Spleen (tissue), 11 donors: Measurements from ENCODE around the gene PPARGC1A. TPM values are rescaled to one million over a fixed set of nuclear protein-coding genes. Genes with fewer than 3 reads are reported as not detected.

Experiments used
- DNase-seq: peaks from one replicate; pipeline ENCODE4 v3.0.0-alpha.2; 2020
- H3K27ac ChIP-seq, 8 donors: fragments of 200-600 bp; sonication (generic) in 7 of 8; 1 replicate in 4 of 8; 2 replicates in 4 of 8; pipeline versions ENCODE4 v1.5.0 to v1.8.0; 2016 to 2021; ENCODE audit warnings: inconsistent platforms in 4 of 8, mild to moderate bottlenecking in 4 of 8, moderate library complexity in 1 of 8
- H3K27me3 ChIP-seq, 7 donors: fragments of 200-600 bp; sonication (generic) in 6 of 7; replicated peaks in 1 of 7; 1 replicate in 4 of 7; 2 replicates in 3 of 7; pipeline versions ENCODE4 v1.5.0 to v1.8.0; 2016 to 2021; ENCODE audit warnings: inconsistent platforms in 3 of 7, mild to moderate bottlenecking in 1 of 7
- H3K36me3 ChIP-seq, 6 donors: fragments of 200-600 bp; sonication (generic) in 5 of 6; 1 replicate in 4 of 6; 2 replicates in 2 of 6; pipeline versions ENCODE4 v1.5.0 to v1.8.0; 2016 to 2021; ENCODE audit warnings: inconsistent platforms in 2 of 6
- H3K4me1 ChIP-seq, 6 donors: fragments of 200-600 bp; sonication (generic) in 5 of 6; 1 replicate in 3 of 6; 2 replicates in 3 of 6; pipeline versions ENCODE4 v1.5.0 to v1.8.0; 2016 to 2021; ENCODE audit warnings: inconsistent platforms in 3 of 6
- H3K4me3 ChIP-seq, 8 donors: fragments of 200-600 bp; sonication (generic) in 7 of 8; 1 replicate in 4 of 8; 2 replicates in 4 of 8; pipeline versions ENCODE4 v1.5.0 to v1.8.0; 2016 to 2021; ENCODE audit warnings: inconsistent platforms in 4 of 8, mild to moderate bottlenecking in 4 of 8, moderate library complexity in 2 of 8
- H3K9me3 ChIP-seq, 8 donors: fragments of 200-600 bp; sonication (generic) in 7 of 8; 1 replicate in 4 of 8; 2 replicates in 4 of 8; pipeline versions ENCODE4 v1.5.0 to v1.8.0; 2016 to 2021; ENCODE audit warnings: inconsistent platforms in 4 of 8
- CTCF ChIP-seq, 11 experiments: fragments of 200-600 bp in 7 of 11; fragments of 450-650 bp in 4 of 11; sonication (generic) in 4 of 11; IDR thresholded peaks in 8 of 11; conservative IDR thresholded peaks in 3 of 11; 1 replicate in 7 of 11; 2 replicates in 4 of 11; pipeline versions ENCODE4 v1.4.0 to v1.8.0; 2016 to 2021; ENCODE audit warnings: antibody characterized with exemption in 11 of 11, inconsistent platforms in 4 of 11, mild to moderate bottlenecking in 1 of 11
- POLR2A ChIP-seq, 3 donors: fragments of 450-650 bp; IDR thresholded peaks; one replicate each; pipeline ENCODE4 v1.5.1; 2017; ENCODE audit warnings: antibody characterized with exemption in 3 of 3, mild to moderate bottlenecking in 1 of 3
- POLR2AphosphoS5 ChIP-seq, 3 donors: sonication (generic); formaldehyde crosslinking; IDR thresholded peaks; one replicate each; pipeline ENCODE4 v1.5.1; 2017; ENCODE audit warnings: antibody characterized with exemption in 3 of 3
- WGBS, 5 donors: extraction: QIAGEN DNeasy Blood & Tissue Kit in 3 of 5; methylation state at CpG; one replicate each; pipeline versions ENCODE4 v1.1.5 to v1.1.7; 2013 to 2018; 5-methylcytosine and 5-hydroxymethylcytosine counted together
- intact Hi-C: fragments of 100-400 bp; cut with DNase I; formaldehyde crosslinking; loops from one replicate; pipeline ENCODE4 v1.15.0; 2023; ENCODE audit warnings: low total_unique reads
- polyA plus RNA-seq, 3 donors: library from polyadenylated mRNA; stranded (reverse); fragments of 200-250 nt; gene quantifications; one replicate each; pipeline ENCODE4 v1.2.1, GENCODE V29; 2013
- total RNA-seq, 7 donors: library from RNA; depleted of rRNA in 3 of 7; stranded (reverse); fragments of >200 nt in 3 of 7; fragmentation: NEBNext Ultra II Directional in 4 of 7; extraction: Animal tissue kit (Norgen Biotek cat#: 25700) in 4 of 7; gene quantifications; one replicate each; pipeline versions ENCODE4 v1.1.0 to v1.2.1, GENCODE V29; 2016 to 2021
- donor health status: healthy with polysubstance abuse.
- donor health status: DM: no; HTN: no; CAD: no; lungs with moderate emphysema.
- donor health status: DM: no; HTN: no; CAD: no.
- donor health status: Bipolar disorder and iron deficiency.
- donor health status: healthy.
- donor health status: DM: no; HTN: no; CAD: no.
- donor health status: DM: yes; HTN: yes; CAD: no.

The PPARGC1A gene
- total and polyA plus RNA-seq, 10 donors: 0.32 to 7.3 (median 2.6) TPM

- no peak for TF ChIP-seq CTCF (IDR thresholded peaks at IDR 0.05 in 8 of 11, conservative IDR thresholded peaks at IDR 0.05 in 3 of 11)
- TF ChIP-seq POLR2AphosphoS5 (IDR thresholded peaks at IDR 0.05): no peak
- no peak for TF ChIP-seq POLR2A (IDR thresholded peaks at IDR 0.05)
- intact Hi-C loops: no loop called here
- DNase-seq: no peak
- Histone ChIP-seq H3K4me3 (peak overlapping the region in 6 of 8 donors; percentile 20 to 64 (median 32)), H3K27ac (peak overlapping the region in 6 of 8 donors; percentile 34 to 67 (median 53)), H3K27me3 (peaks cover 0 to 4% (median 0%) of the 10 kb centered on the region in 7 donors), H3K9me3 (no peaks in the 10 kb centered on the region), H3K36me3 (no peaks in the 10 kb centered on the region), H3K4me1 (peaks cover 0 to 18% (median 7%) of the 10 kb centered on the region in 6 donors)
- WGBS, 5 donors: 62 to 87% (median 81%) methylated on average over 7 of the region's 7 CpGs
Observed at GRCh38 chr4:23887989-23888388, 1.9 kb downstream of the PPARGC1A start.

- Histone ChIP-seq H3K27ac (no peak overlapping the region), H3K36me3 (no peaks in the 10 kb centered on the region), H3K4me3 (no peak overlapping the region), H3K27me3 (peaks cover 0 to 4% (median 0%) of the 10 kb centered on the region in 7 donors), H3K4me1 (peaks cover 0 to 18% (median 7%) of the 10 kb centered on the region in 6 donors), H3K9me3 (no peaks in the 10 kb centered on the region)
- DNase-seq: no peak
- intact Hi-C loops: no loop called here
- 89 to 94% (median 91%) methylated on average over 3 of the region's 3 CpGs for WGBS, 5 donors
- no peak for TF ChIP-seq POLR2AphosphoS5 (IDR thresholded peaks at IDR 0.05)
- no peak for TF ChIP-seq CTCF (IDR thresholded peaks at IDR 0.05 in 8 of 11, conservative IDR thresholded peaks at IDR 0.05 in 3 of 11)
- TF ChIP-seq POLR2A (IDR thresholded peaks at IDR 0.05): no peak
Observed at GRCh38 chr4:23887173-23887572, 2.7 kb downstream of the PPARGC1A start.

DNA sequence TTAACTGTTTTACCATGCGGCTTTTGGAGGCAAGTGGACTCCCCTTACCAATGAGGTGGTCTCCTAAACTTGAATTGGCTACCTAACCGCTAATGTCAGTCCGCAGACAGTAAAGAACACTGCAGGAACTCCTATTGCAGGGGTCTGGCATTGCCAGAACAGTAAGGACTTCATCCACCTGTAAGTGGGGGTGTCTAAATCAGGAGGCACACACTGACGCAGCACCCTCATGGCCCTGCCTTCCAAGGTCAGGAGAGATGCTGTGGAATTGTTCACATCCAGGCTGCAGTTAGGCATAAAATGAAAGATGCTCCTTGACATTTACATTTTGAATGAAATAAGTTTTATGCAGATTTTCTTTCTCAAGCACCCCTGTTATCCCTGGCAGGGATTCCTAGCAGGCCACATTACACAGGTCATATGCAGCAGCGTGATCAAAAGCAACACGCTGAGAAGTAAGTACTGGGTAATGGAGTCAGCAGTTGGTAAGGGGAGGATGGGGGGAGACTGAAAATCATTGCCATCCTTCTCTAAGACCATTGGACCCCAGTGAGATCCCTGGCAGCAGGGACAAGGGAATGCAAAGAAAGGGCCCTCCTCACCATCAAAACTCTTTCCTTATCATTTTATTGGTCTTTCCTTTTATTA, 3.8 kb downstream of the PPARGC1A start:
- TF ChIP-seq POLR2A (IDR thresholded peaks at IDR 0.05): no peak
- no peak for TF ChIP-seq POLR2AphosphoS5 (IDR thresholded peaks at IDR 0.05)
- no peak for TF ChIP-seq CTCF (IDR thresholded peaks at IDR 0.05 in 8 of 11, conservative IDR thresholded peaks at IDR 0.05 in 3 of 11)
- whole genome bisulfite sequencing, 5 donors: 90 to 98% (median 91%) methylated on average over 6 of the region's 6 CpGs
- H3K36me3 ChIP-seq: no peaks in the 10 kb centered on the region
- H3K27me3 ChIP-seq: peaks cover 0 to 4% (median 0%) of the 10 kb centered on the region in 7 donors
- H3K4me3 ChIP-seq: no peak overlapping the region
- DNase-seq: no peak
- no peaks in the 10 kb centered on the region for H3K9me3 ChIP-seq
- H3K4me1 ChIP-seq: peaks cover 0 to 16% (median 7%) of the 10 kb centered on the region in 6 donors
- intact Hi-C loops: no loop called here
- H3K27ac ChIP-seq: no peak overlapping the region

- intact Hi-C loops: no loop called here
- Histone ChIP-seq H3K9me3 (no peaks in the 10 kb centered on the region), H3K27ac (no peak overlapping the region), H3K4me1 (peaks cover 0 to 7% (median 4%) of the 10 kb centered on the region in 6 donors), H3K27me3 (peaks cover 0 to 4% (median 0%) of the 10 kb centered on the region in 7 donors), H3K4me3 (no peak overlapping the region), H3K36me3 (no peaks in the 10 kb centered on the region)
- TF ChIP-seq POLR2AphosphoS5 (IDR thresholded peaks at IDR 0.05) (no peak), POLR2A (IDR thresholded peaks at IDR 0.05) (no peak), CTCF (IDR thresholded peaks at IDR 0.05 in 8 of 11, conservative IDR thresholded peaks at IDR 0.05 in 3 of 11) (no peak)
- WGBS, 5 donors: 45 to 82% (median 61%) methylated on average over 1 of the region's 1 CpG
- no peak for DNase-seq
Observed at GRCh38 chr4:23884741-23885140, 5.1 kb downstream of the PPARGC1A start.
